HG03108 (cell line): Measurements from ENCODE around the gene FAM78A.
"Not testable (repeated sequence)": the region's sequence is repeated elsewhere in the genome, so short reads cannot be mapped to it uniquely, and the experiment has no call there.

Source experiments
- ATAC-seq: cut with Tn5 transposase; IDR thresholded peaks from one replicate; pipeline ENCODE4 v1.9.1; 2021; ENCODE audit warnings: moderate library complexity; ENCODE audit not compliant: unreplicated experiment

The FAM78A gene

GRCh38 chr9:131270171-131271015 is 5.9 kb downstream of the FAM78A start:
- ATAC-seq = no peak

DNA sequence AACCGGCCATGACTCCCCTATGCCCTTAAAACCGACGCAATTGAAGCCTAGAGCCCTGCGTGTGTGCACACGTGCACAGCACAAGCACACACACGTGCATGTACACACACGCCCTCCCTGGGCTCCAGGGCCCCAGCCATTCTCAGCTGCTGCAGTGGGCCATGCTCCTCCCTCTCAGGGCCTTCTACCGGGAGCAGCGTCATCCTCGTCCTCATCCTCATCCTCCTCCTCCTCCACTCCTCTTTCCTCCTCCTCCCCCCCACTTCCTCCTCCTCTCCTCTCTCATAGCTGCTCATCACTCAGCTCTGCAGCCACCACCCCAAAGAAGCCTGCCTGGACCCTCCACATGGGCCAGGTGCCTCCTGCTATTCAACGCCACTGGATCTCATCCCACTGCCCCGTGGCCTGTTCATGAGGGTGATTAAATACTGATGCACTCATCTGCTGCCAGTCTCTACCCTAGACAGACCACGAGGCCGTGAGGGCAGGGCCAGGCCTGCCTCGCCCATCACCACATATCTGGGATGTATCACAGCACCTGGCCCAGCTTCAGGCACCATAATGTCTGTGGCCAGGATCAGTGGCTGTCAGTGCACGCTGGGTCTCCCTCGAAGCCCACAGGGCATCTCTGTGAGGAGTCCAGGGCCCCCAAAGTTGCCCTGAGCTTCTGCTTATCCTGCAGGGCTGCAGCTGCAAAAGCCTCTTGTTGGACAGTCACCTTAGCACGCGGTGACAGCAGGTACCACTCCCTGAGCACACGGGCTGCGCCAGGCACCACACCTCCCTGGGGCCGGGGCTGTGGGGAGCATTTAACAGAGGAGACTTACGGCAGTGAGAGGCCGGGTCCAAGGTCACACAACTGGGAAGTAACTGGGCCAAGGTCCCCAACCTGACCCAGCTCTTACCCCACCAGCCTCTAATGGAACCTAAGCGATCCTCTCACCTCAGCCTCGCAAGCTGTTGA is 9.8 kb downstream of the FAM78A start:
- no peak for ATAC-seq

DNA sequence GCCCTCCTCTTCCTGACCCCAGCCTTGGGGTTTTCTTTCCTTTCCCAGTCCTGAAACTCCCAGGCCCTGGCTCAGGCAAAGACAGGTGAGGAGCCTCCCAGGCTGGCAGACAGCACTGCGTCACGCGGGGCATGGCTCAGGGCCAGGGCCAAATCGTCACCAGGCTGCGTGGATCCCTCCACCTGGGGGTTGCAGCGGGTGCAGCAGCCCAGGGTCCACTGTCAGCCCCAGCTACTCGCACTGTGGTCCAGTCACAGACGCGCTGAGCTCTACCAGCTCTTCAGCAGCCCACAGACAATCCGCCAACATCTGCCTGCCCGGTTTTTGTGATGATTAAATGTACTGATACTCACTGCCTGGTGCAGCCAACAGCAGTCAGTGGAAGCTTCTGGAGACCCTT is 12.1 kb downstream of the FAM78A start:
- ATAC-seq = no peak

DNA sequence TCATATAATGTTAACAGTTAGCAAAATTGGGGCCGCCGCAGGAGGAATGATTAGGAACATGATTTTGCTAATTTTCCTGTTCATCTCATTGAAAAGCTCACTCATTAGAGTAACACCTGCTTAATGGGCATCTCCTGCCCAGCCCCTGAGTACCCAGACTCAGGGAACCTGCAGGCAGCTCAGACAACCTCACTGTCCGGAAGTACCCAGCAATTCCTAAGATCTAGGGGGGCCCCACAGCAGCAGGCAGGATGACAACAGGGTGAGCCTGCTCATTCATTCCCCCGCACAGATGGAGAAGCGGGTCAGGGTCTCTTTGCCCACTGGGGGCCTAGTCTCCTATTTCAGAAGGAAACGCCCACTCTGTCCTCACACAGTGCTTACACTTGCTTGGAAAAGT is 12.6 kb downstream of the FAM78A start:
- ATAC-seq = no peak

GRCh38 chr9:131263033-131263343 is 13.3 kb downstream of the FAM78A start:
- ATAC-seq = not testable (repeated sequence)

DNA sequence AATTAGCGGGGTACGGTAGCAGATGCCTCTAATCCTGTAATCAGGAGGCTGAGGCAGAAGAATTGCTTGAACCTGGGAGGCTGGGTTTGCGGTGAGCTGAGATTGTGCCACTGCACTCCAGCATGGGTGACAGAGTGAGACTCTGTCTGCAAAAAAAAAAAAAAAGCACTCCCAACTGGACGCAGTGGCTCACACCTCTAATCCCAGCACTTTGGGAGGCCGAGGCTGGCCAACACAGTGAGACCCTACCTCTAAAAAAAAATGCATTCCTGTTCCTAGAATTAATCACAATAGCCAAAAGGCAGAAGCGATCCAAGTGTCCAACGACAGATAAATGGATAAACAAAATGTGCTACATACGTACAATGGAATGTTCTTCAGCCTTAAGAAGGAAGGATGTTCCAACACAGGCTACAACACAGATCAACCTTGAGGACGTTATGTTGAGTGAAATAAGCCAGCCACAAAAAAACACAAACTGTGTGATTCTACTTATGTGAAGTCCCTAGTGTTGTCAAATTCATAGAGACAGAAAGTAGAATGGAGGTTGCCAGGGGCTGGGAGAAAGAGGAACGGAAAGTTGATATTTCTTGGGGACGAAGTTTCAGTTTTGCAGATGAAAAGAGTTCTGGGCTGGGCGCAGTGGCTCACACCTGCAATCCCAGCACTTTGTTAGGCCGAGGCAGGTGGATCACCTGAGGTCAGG is 13.8 kb downstream of the FAM78A start:
- no peak for ATAC-seq

DNA sequence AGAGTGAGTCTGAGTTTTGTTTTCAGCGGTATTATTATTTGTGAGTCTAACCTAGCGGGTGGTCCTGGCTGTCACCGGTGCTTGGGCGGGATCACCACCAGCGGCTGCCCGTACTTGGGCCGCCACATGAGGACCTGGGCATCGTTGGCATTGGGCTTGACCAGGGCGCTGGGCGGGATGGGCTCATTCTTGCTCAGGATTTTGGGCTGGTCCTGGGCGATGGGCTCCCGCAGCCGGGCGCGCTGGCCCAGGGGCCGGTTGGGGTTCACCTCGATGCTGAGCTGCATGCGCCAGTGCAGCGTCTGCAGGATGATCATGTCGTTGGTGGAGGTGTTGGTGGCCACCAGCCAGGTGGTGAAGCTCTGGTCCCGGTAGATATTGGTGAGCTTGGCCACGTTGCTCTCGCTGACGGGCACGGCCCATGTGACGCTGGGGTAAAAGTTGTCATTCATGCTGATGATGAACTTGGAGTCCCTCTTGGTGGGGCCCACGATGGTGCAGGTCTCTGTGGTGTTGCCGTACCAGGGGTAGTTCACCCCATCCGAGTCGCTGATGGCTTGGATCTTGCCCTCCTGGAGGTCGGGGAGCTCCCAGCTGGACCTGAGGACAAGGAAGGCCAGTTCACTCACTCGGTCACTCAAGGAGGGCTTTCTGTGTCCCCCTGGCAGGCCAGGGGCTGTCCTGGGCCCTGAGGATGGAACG is 15.4 kb downstream of the FAM78A start:
- no peak for ATAC-seq

DNA sequence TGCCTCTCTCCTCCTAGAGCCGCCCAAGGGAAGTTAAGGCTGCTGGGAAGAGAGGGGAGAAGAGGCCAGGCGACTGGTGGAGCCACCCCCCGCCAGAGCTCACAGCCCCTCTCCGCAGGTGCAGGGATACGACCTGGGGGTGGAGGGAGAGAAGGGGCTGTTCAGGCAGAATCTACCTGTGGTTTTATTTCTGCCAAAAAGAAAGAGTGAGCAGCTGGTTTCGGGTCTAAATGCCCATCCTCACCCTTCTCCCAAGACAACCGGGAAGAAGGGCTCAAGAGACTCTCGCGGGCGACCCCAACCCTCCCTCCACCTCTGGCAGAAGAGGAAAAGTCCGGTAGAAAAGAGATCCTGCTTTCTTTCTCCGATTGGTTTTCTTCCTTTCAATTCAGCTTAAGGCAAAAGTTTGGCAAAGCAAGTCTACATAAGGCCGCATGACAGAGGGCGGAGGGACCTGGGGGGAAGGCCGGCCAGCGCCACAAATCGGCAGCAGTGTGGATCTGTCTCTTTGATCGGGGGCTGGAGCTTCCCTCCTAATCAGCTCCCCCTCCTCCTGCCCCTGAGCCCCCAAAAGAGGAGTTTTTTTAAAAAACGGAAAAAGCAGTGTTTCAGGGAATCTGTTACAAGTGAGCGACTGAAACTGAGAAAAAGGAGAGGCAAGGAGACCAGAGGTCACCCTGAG is 16.3 kb downstream of the FAM78A start:
- ATAC-seq = no peak

DNA sequence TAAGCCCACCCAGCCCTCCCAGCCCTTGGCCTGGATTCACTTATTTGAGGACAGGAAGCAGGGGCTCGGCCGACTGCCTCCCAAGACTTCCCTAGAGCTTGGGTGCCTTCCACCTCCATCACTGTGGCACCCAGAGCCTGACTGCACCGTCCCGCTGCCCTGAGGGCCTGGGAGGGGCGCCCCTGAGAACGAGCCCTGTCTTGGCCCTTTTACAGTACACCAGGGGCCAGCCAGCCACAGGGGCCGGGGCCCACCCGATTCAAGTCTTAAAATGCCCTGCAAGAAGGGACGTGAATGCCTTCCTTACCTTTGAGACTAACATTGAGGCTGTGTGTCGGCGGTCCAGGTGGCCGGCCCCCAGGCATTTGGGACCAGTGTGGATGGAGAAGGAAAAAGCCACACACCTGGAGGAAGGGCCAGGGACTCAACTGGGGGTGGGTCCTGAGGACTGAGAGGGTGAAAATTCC is 16.8 kb downstream of the FAM78A start:
- no peak for ATAC-seq

GRCh38 chr9:131258698-131259431 is 17.4 kb downstream of the FAM78A start:
- no peak for ATAC-seq

GRCh38 chr9:131258186-131258585 is 18.1 kb downstream of the FAM78A start:
- no peak for ATAC-seq

DNA sequence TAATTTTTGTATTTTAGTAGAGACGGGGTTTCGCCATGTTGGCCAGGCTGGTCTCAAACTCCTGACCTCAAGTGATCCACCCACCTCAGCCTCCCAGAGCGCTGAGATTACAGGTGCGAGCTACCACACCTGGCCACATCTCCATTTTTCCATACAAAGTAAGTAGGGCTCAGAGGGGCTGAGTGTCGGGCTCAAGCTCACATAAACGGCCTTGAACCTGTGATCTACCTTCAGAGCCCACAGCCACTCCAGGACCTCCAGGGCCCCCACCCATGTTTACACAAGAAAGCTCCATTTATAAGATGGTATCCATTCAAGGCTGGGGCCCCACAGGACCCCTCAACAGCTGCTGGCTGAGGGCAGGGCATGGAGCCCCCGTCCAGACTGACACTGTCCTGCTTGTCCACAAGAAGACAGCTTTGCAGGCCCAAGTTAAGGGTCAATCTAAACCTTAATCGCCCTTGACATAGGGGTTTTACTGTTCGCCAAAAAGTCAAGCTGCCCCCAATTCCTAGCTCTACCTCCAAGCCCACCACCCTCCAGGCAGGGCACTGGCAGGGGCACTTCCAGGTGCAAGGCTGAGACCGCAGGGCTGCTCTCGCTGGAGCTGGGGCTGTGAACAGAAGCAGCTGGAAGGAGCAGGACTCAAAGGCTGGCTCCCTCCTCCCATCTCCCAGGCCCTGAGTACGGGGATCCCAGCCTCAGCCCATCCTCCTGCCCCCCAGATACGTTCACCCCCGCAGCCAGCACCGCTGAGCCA is 18.9 kb downstream of the FAM78A start:
- ATAC-seq = no peak

DNA sequence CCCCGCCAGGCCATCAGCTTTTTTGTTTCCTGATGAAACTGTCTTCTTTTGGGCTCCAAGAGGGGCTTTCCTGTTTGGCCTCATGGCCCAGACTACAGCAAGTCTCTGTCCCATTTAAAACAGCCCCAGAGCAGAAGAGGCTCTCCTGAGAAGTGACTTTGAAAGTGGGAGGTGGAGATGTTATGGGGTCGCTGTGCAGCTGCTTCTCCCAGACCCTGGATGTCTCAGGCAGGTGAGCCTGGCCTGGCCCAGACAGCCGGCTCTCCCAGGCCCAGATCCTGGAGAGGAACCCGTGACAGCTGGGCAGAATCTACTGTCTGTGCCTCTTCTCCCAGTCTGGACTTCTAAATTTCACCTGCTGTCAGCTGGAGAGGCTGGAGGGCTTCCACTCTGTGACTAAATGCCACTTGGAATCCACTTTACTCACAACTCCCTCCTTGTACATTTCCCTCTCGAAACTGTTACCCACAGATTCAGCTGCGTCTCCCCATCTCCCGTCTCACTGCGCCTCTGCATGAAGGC is 20.6 kb downstream of the FAM78A start:
- ATAC-seq = no peak

DNA sequence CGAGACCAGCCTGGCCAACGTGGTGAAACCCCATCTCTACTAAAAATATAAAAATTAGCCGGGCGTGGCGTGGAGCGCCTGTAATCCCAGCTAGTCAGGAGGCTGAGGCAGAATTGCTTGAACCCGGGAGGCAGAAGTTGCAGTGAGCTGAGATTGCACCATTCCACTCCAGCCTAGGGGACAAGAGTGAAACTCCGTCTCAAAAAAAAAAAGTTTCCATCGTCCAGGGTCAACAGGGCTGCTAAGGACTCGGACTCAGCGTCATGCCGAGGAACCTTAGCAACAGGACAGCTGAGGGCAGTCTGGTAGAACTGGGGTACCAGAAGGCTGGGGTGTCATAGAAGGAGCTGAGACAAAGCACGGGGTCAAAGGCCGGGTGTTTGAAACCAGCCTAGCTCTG is 21.7 kb downstream of the FAM78A start:
- ATAC-seq = no peak

DNA sequence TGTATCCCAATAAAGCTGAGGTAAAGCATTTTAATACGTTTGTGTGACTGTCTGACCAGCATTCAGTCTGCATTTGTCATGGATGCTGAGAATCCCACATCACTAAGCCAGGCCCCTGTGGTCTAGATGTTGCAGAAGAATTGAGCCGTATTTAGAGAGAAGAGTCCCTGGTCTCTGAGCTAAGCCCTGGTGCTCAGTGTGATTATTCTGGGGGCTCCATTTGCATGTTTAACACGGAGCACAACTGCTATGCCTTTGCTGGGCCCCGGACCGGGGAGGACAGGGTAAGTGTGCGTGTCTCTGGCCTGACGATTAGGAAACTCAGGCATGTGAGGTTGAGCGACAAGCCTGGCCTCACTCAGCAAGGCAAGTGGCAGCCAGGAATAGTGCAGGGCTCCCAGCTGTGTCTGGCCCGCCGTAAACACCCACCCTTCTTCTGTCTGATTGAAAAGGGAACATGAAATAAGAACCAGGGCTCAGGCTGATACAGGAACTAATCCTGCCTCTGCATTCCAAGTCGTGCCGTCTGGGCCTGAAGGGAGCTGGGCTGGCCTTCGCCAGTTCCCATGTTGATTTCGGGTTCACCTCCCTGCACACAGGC is 22.3 kb downstream of the FAM78A start:
- ATAC-seq = no peak

DNA sequence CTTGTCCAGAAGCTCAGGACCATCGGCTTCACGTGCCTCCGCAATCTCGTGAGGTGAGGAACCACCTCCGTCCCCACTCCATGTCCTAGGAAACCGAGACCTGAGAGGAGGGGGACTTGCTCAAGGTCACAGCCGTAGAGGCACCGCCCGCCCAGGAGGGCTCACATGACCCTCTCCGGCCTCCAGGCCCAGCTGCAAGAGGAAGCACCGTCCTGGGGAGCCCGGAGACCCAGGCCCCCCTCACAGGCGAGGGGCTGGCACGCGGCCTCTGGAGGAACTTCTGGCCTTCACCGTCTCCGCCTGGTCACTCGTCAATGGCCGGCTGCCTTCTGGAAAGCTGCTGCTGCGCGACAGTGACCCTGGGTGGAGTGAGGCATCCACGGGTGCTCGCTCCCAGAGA is 24.2 kb downstream of the FAM78A start:
- no peak for ATAC-seq

DNA sequence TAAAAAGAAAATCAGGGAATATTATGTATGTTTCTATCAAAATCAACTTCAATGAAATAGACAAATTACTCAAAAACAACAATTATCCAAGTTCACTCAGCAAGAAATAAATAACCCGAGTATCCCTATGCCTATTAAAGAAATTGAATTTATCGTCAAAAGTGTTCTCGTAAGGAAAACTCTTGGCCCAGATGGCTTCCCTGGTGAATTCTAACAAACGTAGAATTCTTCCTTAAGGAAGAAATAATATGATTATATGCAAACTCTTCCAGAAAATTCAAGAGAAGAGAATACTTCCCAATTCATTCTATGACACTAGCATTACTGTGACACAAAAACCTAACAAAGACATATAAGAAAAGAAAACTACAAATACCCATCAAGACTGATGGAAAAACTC is 29.7 kb downstream of the FAM78A start:
- no peak for ATAC-seq

DNA sequence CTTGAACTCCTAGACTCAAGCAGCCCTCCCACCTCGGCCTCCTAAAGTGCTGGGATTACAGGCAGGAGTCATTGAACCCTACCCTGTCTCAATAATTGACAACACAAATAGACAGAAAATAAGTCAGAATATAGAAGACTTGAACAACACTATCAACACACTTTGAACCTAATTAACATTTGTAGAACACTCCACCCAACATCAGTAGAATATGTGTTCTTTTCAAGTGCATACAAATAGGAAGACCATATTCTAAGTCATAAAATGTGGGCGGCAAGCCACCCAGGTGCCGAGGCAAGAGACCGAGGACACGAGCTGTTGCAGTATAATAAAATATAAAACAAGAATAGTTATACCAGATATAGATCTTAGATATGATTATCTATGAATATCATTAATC is 32.0 kb downstream of the FAM78A start:
- not testable (repeated sequence) for ATAC-seq
